G401 (cell line): ENCODE results near the gene SLC38A10. TPM values are rescaled to one million over a fixed set of nuclear protein-coding genes. Genes with fewer than 3 reads are reported as not detected.
A peak's percentile ranks its signal among the peaks of the same experiment; 100 is the strongest.

Source experiments
- DNase-seq: peaks from one replicate; pipeline ENCODE4 v3.0.0-alpha.2; 2015; ENCODE audit warnings: low spot score
- in situ Hi-C: cut with HindIII; loops from 2 replicates; pipeline ENCODE4 v1.10.0; 2016; ENCODE audit warnings: low sequenced_read_pairs, mixed read lengths
- total RNA-seq: library from RNA; depleted of rRNA; stranded (reverse); fragments of >200 nt; shearing (Covaris generic); gene quantifications from 2 replicates; pipeline ENCODE4 v1.2.3, GENCODE V29; 2014

SLC38A10 gene
- total RNA-seq, 1 experiment from 2014 or later, result 76.9 TPM

- peak; percentile 22 for DNase-seq
- in situ Hi-C loops, result no loop called here
Measured at GRCh38 chr17:81223762-81224130, 71.4 kb downstream of the SLC38A10 start.

- DNase-seq, result peak; percentile 98
- in situ Hi-C loops, result no loop called here
Measured at GRCh38 chr17:81222906-81223761, 72.0 kb downstream of the SLC38A10 start, which contains the start of gene CEP131. TSS of gene CEP131 (minus strand) at chr17:81222965. CDS start at chr17:81220056, 2,909 bp downstream.

- DNase-seq, result no peak
- in situ Hi-C loops, result no loop called here
Measured at GRCh38 chr17:81222620-81222905, 72.5 kb downstream of the SLC38A10 start.

- no peak for DNase-seq
- in situ Hi-C loops, result no loop called here
Measured at GRCh38 chr17:81221842-81222619, 73.1 kb downstream of the SLC38A10 start.

GRCh38 chr17:81221371-81221841 lies 73.7 kb downstream of the SLC38A10 start:
- no peak for DNase-seq
- in situ Hi-C loops, result no loop called here

GRCh38 chr17:81219476-81220180 lies 75.5 kb downstream of the SLC38A10 start:
- DNase-seq, result no peak
- in situ Hi-C loops, result no loop called here

- no peak for DNase-seq
- in situ Hi-C loops, result no loop called here
Measured at GRCh38 chr17:81218991-81219390, 76.1 kb downstream of the SLC38A10 start.

GRCh38 chr17:81218459-81218858 lies 76.6 kb downstream of the SLC38A10 start:
- in situ Hi-C loops, result no loop called here
- DNase-seq, result no peak

GRCh38 chr17:81217491-81217890 lies 77.6 kb downstream of the SLC38A10 start:
- in situ Hi-C loops, result no loop called here
- no peak for DNase-seq

GRCh38 chr17:81213978-81214377 lies 81.1 kb downstream of the SLC38A10 start:
- in situ Hi-C loops, result no loop called here
- no peak for DNase-seq

GRCh38 chr17:81212365-81212764 lies 82.7 kb downstream of the SLC38A10 start:
- in situ Hi-C loops, result no loop called here

GRCh38 chr17:81210868-81211267 lies 84.2 kb downstream of the SLC38A10 start:
- DNase-seq, result no peak
- in situ Hi-C loops, result no loop called here

More at GRCh38 chr17:81212365-81212764, 82.7 kb downstream of the SLC38A10 start:
- no peak for DNase-seq

GRCh38 chr17:81210466-81210865 lies 84.6 kb downstream of the SLC38A10 start:
- in situ Hi-C loops, result no loop called here

GRCh38 chr17:81209141-81209540 lies 86.0 kb downstream of the SLC38A10 start:
- DNase-seq, result no peak
- in situ Hi-C loops, result no loop called here

More at GRCh38 chr17:81210466-81210865, 84.6 kb downstream of the SLC38A10 start:
- DNase-seq, result no peak

GRCh38 chr17:81208651-81209050 lies 86.5 kb downstream of the SLC38A10 start:
- no peak for DNase-seq
- in situ Hi-C loops, result no loop called here

GRCh38 chr17:81207610-81208581 lies 87.2 kb downstream of the SLC38A10 start:
- in situ Hi-C loops, result no loop called here
- no peak for DNase-seq

GRCh38 chr17:81206657-81207056 lies 88.5 kb downstream of the SLC38A10 start:
- in situ Hi-C loops, result no loop called here

GRCh38 chr17:81206166-81206565 lies 88.9 kb downstream of the SLC38A10 start:
- no peak for DNase-seq
- in situ Hi-C loops, result no loop called here

More at GRCh38 chr17:81206657-81207056, 88.5 kb downstream of the SLC38A10 start:
- DNase-seq, result no peak
